Tibial artery (tissue), 4 donors: ENCODE measurements around the gene GRIFIN.

Source experiments
- DNase-seq, 2 donors: peaks; one replicate each; pipeline ENCODE4 v3.0.0-alpha.2; 2019
- H3K27ac ChIP-seq, 2 donors: fragments of 200-600 bp; sonication (generic) in 1 of 2; 1 replicate in 1 of 2; 2 replicates in 1 of 2; pipeline ENCODE4 v1.5.1; 2018 to 2019; ENCODE audit warnings: mild to moderate bottlenecking in 1 of 2
- H3K27me3 ChIP-seq, 2 donors: fragments of 200-600 bp; sonication (generic) in 1 of 2; one replicate each; pipeline versions ENCODE4 v1.5.1 to v1.6.0; 2016 to 2019
- H3K36me3 ChIP-seq, 3 donors: fragments of 200-600 bp; sonication (generic) in 2 of 3; one replicate each; pipeline ENCODE4 v1.5.1; 2016 to 2019; ENCODE audit warnings: mild to moderate bottlenecking in 2 of 3
- H3K4me1 ChIP-seq, 4 donors: fragments of 200-600 bp; sonication (generic) in 2 of 4; 1 replicate in 3 of 4; 2 replicates in 1 of 4; pipeline ENCODE4 v1.5.1; 2016 to 2019
- H3K4me3 ChIP-seq, 2 donors: fragments of 200-600 bp; sonication (generic) in 1 of 2; 1 replicate in 1 of 2; 2 replicates in 1 of 2; pipeline ENCODE4 v1.5.1; 2018 to 2019; ENCODE audit warnings: mild to moderate bottlenecking in 2 of 2
- H3K9me3 ChIP-seq, 3 donors: fragments of 200-600 bp; sonication (generic) in 1 of 3; one replicate each; pipeline ENCODE4 v1.5.1; 2016 to 2019
- intact Hi-C: fragments of 100-400 bp; cut with DNase I; formaldehyde crosslinking; loops from one replicate; pipeline ENCODE4 v1.15.0; 2023; ENCODE audit warnings: low total_unique reads
- TF ChIP-seq, protein P1 (sequence below), 2 experiments: fragments of 200-600 bp in 1 of 2; fragments of 450-650 bp in 1 of 2; IDR thresholded peaks; one replicate each; pipeline ENCODE4 v1.5.1; 2017 to 2019; ENCODE audit warnings: antibody characterized with exemption in 2 of 2, mild to moderate bottlenecking in 1 of 2, moderate library complexity in 1 of 2

Gene GRIFIN

DNA sequence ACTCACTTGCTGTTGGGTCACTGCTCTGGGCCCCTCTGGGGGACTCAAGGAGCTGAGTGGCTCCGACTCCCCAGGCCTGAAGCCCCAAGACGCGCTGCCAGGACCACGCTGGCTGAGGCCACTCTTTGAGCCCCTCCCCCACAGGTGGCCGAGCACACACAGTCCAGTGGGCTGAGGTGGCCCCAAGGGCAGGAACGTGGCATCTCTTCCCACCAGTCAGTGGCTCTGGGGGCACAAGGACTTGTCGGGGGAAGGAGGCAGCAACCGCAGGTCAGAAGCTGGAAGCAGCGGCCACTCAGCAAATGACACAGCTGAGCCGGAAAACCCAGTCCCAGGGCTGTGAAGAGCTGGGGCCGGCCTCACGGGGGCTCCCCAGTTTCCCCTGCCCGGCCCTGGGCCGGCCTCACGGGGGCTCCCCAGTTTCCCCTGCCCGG, 24.1 kb downstream of the GRIFIN start:
- H3K4me1 ChIP-seq: peaks cover 0 to 15% (median 10%) of the 10 kb centered on the region in 4 donors
- intact Hi-C loops: no loop called here
- H3K27ac ChIP-seq: no peak overlapping the region
- no peaks in the 10 kb centered on the region for H3K9me3 ChIP-seq
- H3K27me3 ChIP-seq: peaks cover 0 to 6% of the 10 kb centered on the region in 2 donors
- DNase-seq: no peak
- TF ChIP-seq, protein P1, sequence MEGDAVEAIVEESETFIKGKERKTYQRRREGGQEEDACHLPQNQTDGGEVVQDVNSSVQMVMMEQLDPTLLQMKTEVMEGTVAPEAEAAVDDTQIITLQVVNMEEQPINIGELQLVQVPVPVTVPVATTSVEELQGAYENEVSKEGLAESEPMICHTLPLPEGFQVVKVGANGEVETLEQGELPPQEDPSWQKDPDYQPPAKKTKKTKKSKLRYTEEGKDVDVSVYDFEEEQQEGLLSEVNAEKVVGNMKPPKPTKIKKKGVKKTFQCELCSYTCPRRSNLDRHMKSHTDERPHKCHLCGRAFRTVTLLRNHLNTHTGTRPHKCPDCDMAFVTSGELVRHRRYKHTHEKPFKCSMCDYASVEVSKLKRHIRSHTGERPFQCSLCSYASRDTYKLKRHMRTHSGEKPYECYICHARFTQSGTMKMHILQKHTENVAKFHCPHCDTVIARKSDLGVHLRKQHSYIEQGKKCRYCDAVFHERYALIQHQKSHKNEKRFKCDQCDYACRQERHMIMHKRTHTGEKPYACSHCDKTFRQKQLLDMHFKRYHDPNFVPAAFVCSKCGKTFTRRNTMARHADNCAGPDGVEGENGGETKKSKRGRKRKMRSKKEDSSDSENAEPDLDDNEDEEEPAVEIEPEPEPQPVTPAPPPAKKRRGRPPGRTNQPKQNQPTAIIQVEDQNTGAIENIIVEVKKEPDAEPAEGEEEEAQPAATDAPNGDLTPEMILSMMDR (IDR thresholded peaks at IDR 0.05): no peak
- H3K4me3 ChIP-seq: peak overlapping the region; percentile 33 to 45
- no peaks in the 10 kb centered on the region for H3K36me3 ChIP-seq

GRCh38 chr7:2451171-2452073, 24.8 kb downstream of the GRIFIN start:
- peak; percentile 74 to 86 for DNase-seq
- H3K4me1 ChIP-seq: peaks cover 0 to 15% (median 10%) of the 10 kb centered on the region in 4 donors
- H3K36me3 ChIP-seq: no peaks in the 10 kb centered on the region
- peaks cover 0 to 6% of the 10 kb centered on the region in 2 donors for H3K27me3 ChIP-seq
- TF ChIP-seq, protein P1 (IDR thresholded peaks at IDR 0.05): peak; percentile 82 to 87
- no peak overlapping the region for H3K27ac ChIP-seq
- no peaks in the 10 kb centered on the region for H3K9me3 ChIP-seq
- intact Hi-C loops: no loop called here
- peak overlapping the region; percentile 33 to 45 for H3K4me3 ChIP-seq

DNA sequence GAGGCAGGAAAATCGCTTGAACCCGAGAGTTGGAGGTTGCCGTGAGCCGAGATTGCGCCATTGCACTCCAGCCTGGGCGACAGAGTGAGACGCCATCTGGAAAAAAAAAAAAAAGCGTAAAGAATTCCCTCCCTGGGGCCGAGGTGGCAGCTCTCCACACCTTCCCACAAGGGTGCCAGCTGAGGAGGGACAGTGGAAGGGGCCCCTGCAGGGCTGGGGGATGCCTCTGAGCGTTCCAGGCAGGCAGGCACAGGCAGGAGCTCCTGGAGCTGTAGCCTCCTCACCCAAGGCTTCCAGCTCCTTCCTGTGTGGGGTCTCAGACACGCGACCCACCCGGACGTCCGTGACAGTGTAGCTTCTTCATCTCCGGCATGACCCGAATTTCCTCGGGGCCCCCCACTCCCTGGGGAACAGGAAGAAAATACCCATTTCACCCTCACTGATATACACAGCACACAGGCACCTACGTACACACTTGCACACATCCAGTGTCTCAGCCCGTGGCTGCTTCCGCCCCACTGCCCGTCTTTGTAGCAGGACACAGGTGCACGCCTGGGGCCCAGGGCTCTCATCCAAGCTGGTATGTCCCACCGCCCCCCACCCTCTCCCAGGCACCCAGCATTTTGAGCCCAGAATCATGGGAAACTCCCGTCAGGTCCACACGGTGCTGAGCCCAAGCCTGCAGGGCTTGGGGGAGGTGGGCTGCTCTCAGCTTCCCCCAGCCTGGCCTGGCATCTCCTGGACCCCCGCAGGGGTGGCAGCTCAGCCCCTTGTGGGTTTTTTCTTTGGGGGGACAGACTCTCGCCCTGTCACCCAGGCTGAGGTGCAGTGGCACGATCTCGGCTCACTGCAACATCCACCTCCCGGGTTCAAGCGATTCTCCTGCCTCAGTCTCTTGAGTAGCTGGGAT, 25.7 kb downstream of the GRIFIN start:
- TF ChIP-seq, protein P1 (IDR thresholded peaks at IDR 0.05): no peak
- Histone ChIP-seq H3K4me3 (no peak overlapping the region), H3K27ac (no peak overlapping the region), H3K36me3 (no peaks in the 10 kb centered on the region), H3K27me3 (peaks cover 0 to 6% of the 10 kb centered on the region in 2 donors), H3K9me3 (no peaks in the 10 kb centered on the region), H3K4me1 (peaks cover 0 to 18% (median 14%) of the 10 kb centered on the region in 4 donors)
- no peak for DNase-seq
- intact Hi-C loops: no loop called here

DNA sequence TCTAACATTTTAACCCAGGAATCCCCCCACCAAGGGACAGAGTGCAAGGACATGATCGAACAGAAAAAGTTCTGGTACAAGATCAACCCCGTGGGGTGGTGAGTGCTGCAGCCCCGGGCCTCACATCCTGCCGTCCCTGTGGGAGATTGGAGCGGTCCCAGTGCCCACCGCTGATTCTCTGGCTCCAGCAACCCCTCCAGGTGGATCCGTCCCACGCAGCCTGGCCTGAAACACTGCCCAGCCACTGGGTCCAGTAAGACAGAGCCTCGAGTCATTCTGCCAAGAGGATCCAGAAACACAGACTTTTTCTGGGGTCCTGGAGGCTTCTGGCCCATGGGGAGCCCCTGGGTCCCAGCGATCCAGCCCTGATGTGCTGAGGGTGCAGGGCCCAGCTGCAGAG, 29.5 kb downstream of the GRIFIN start:
- Histone ChIP-seq H3K27me3 (peaks cover 0 to 6% of the 10 kb centered on the region in 2 donors), H3K4me1 (peaks cover 0 to 25% (median 18%) of the 10 kb centered on the region in 4 donors), H3K9me3 (no peaks in the 10 kb centered on the region), H3K36me3 (no peaks in the 10 kb centered on the region), H3K27ac (no peak overlapping the region), H3K4me3 (no peak overlapping the region)
- TF ChIP-seq, protein P1 (IDR thresholded peaks at IDR 0.05): no peak
- intact Hi-C loops: loop anchor here (5.0 kb wide), 1 partner anchor 236 kb away; no protein-coding TSS in a partner anchor
- DNase-seq: no peak

DNA sequence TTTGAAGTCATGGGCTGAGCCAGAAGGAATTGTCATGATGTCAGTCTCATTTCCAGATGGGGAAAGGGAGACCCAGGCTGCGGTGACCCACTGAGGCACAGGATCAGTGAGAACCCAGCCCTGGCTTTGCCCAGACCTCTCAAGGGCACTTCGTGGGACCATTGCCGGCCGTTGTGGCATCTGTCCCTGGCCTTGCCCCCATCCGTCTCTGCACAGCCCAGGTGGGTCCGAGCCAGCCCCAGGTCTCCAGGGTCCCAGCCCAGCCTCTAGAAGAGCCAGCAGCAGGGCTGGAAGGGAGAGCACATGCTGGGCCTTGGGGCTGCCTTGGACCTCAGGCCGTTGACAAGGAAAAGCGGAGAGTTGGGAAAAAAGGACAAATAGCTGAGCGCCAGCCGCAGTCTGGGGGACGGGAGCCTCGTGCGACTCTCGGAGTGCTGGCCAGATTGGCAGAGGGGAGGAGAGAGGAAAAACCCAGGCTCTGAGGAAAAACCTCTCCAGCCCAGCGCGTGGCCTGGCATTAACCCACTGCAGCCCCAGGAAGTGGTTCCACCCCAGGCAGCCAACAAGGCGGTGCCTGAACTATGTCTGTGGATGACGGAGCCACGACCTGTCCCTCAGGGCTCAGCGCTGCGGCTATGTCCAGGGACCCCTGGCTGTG, 30.2 kb downstream of the GRIFIN start:
- Histone ChIP-seq H3K9me3 (no peaks in the 10 kb centered on the region), H3K4me1 (peaks cover 0 to 20% (median 14%) of the 10 kb centered on the region in 4 donors), H3K36me3 (no peaks in the 10 kb centered on the region), H3K4me3 (no peak overlapping the region), H3K27ac (peak overlapping the region in 1 of 2 donors; percentile 60), H3K27me3 (peaks cover 0 to 3% of the 10 kb centered on the region in 2 donors)
- intact Hi-C loops: loop anchor here (5.0 kb wide), 1 partner anchor 236 kb away; no protein-coding TSS in a partner anchor
- TF ChIP-seq, protein P1 (IDR thresholded peaks at IDR 0.05): no peak
- peak; percentile 40 to 82 for DNase-seq
